Stimulated activated naive B cell treated with anti-CD40 and anti-IgM and Interleukin-4, amounts not matched to agents 10 μg/mL and 1 μg/mL and 100 μg/mL, for 72 hours (primary cell): Measurements from ENCODE around the gene PEX10.
"Not testable (repeated sequence)": the region's sequence is repeated elsewhere in the genome, so short reads cannot be mapped to it uniquely, and the experiment has no call there.

Experiments used
- ATAC-seq, 2 donors: fragments of 150-1000 bp; cut with Tn5 transposase; replicated peaks; 2 replicates each; pipeline ENCODE4 v1.10.0; 2021; ENCODE audit warnings: moderate library complexity in 1 of 2
- DNase-seq: peaks from one replicate; pipeline ENCODE4 v3.0.0; 2021
- H3K27ac Mint-ChIP-seq: one replicate; pipeline ENCODE4 v1.8.0; 2022; ENCODE audit warnings: mild to moderate bottlenecking, mixed read lengths
- H3K27me3 Mint-ChIP-seq, 2 donors: one replicate each; pipeline ENCODE4 v1.8.0; 2022; ENCODE audit warnings: mixed read lengths in 2 of 2
- H3K36me3 Mint-ChIP-seq, 2 donors: one replicate each; pipeline ENCODE4 v1.8.0; 2022; ENCODE audit warnings: mixed read lengths in 2 of 2, mild to moderate bottlenecking in 1 of 2
- H3K4me1 Mint-ChIP-seq, 2 donors: one replicate each; pipeline ENCODE4 v1.8.0; 2022; ENCODE audit warnings: mixed read lengths in 2 of 2, mild to moderate bottlenecking in 1 of 2
- H3K4me3 Mint-ChIP-seq, 2 donors: one replicate each; pipeline ENCODE4 v1.8.0; 2022; ENCODE audit warnings: mild to moderate bottlenecking in 2 of 2, mixed read lengths in 2 of 2, moderate library complexity in 1 of 2
- H3K9me3 Mint-ChIP-seq, 2 donors: one replicate each; pipeline ENCODE4 v1.8.0; 2022; ENCODE audit warnings: mixed read lengths in 2 of 2, mild to moderate bottlenecking in 1 of 2

Gene PEX10

DNA sequence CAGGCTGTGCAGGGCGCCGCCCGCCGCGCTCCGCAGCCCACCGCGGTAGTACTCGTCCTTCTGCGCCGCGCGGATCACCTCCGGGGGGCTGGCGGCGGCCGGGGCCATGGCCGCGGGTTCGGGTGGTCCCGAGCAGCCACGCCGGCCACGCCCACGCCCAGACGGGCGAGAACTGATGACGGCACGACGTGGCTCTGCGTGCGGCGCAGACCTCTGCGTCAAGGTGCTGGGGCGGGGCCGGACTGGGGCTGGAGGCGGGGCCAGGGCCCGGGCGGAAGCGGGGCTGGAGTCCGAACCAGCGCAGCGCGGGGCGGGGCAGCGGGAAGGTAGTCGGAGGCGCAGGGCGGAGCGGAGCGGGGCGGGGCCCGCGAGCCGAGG, at the start of gene PEX10:
TSS of gene PEX10 (minus strand) at position 170 of the 378 bp plus-strand sequence. CDS start at position 108, 62 bp downstream.
- no peaks in the 10 kb centered on the region for H3K9me3 Mint-ChIP-seq
- H3K4me1 Mint-ChIP-seq = peaks cover 26 to 71% of the 10 kb centered on the region in 2 donors
- peak within 1 kb of the TSS; percentile 91 to 92 for H3K4me3 Mint-ChIP-seq
- H3K27ac Mint-ChIP-seq = peak within 1 kb of the TSS; percentile 96
- DNase-seq (peak; percentile 99), ATAC-seq (peak; percentile 89 to 93)
- peaks cover 16 to 19% of the 10 kb centered on the region in 2 donors for H3K36me3 Mint-ChIP-seq
- H3K27me3 Mint-ChIP-seq = peaks cover 0 to 9% of the 10 kb centered on the region in 2 donors

DNA sequence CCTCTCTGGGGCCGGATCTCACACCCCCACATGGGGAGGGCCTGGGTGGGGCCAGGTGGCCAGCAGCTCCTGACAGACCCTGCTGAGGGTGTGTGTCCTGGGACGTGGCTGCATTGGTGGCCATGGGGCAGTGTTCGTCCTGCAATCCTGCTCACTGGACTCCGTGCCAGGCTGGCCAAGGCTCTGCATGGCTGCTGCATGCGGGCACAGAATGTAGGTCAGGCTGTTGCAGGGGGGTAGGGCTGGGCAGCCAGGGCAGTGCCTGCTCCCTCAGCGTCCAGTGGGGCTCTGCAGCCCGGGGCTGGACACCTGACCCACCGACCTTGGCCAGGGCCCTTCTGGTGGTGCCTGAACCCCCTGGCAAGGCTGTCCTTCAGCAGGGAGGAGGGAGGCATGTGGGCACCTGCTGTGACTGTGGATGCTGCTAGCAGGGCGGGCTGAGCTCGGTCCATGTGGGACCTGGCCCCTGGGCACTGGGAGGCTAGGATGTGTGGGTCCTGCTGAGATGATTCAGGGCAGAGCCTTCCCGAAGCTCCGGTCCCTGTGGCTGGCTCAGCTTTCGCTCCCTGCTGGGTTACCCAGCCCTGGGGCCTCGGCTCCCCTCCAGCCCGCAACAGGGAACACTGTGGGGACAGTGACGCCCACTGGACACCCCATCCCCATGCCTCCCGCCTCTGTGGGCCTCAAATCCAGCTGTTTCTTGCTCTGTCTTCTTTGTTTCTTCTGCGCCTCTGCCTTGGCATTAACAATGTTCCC, 48.8 kb upstream of the PEX10 start:
- Mint-ChIP-seq H3K9me3 (no peaks in the 10 kb centered on the region), H3K4me3 (no peak overlapping the region), H3K27ac (no peak overlapping the region), H3K36me3 (no peaks in the 10 kb centered on the region), H3K4me1 (peaks cover 0 to 2% of the 10 kb centered on the region in 2 donors), H3K27me3 (peaks cover 31 to 33% of the 10 kb centered on the region in 2 donors)
- ATAC-seq = no peak
- DNase-seq = no peak

DNA sequence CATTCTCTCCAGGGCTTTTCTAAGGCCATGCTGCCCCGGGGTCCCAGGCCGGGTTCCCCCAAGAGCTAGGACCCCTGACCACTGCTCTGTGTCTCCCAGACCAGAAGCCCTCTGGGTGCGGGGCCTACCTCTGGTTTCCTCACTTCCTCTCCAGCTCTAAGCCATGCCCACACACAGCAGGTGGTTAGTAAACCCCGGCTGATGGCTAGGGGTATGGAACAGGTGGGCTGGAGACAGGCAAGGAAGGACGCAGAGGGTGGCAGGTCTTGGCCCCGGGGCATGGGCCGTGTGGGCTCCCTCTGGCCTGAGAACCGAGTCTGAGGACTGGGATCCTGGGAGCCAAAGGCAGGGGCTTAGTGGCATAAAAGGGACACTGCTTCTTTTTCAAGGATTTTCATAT, 47.8 kb upstream of the PEX10 start:
- DNase-seq (no peak), ATAC-seq (peak in 1 of 2 donors; percentile 45)
- H3K4me3 Mint-ChIP-seq = no peak overlapping the region
- peaks cover 29 to 31% of the 10 kb centered on the region in 2 donors for H3K27me3 Mint-ChIP-seq
- no peaks in the 10 kb centered on the region for H3K36me3 Mint-ChIP-seq
- no peaks in the 10 kb centered on the region for H3K4me1 Mint-ChIP-seq
- H3K9me3 Mint-ChIP-seq = no peaks in the 10 kb centered on the region
- H3K27ac Mint-ChIP-seq = no peak overlapping the region

DNA sequence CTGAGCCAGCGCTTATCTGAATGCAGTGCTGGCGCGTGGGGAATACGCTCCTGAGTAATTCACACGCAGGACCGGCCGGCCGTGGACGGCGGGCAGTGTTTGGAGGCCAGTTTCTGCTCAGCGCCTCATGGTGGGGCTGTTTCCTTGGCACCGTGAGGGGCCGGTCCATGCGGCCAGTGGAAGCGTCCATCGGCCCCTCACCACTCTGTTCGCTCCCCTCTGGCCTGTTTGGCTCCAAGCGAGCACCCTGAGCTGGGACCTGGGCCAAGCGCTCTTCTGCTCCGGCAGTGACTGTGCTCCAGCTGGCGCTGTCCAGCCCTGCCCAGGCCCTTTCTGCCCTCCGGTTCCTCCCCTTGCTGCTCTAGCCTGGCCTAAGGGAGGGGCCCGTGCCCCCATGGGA, 47.4 kb upstream of the PEX10 start:
- H3K27ac Mint-ChIP-seq = no peak overlapping the region
- peak in 1 of 2 donors; percentile 13 for ATAC-seq
- peaks cover 28 to 31% of the 10 kb centered on the region in 2 donors for H3K27me3 Mint-ChIP-seq
- no peak for DNase-seq
- H3K4me1 Mint-ChIP-seq = no peaks in the 10 kb centered on the region
- no peaks in the 10 kb centered on the region for H3K36me3 Mint-ChIP-seq
- H3K9me3 Mint-ChIP-seq = no peaks in the 10 kb centered on the region
- no peak overlapping the region for H3K4me3 Mint-ChIP-seq

DNA sequence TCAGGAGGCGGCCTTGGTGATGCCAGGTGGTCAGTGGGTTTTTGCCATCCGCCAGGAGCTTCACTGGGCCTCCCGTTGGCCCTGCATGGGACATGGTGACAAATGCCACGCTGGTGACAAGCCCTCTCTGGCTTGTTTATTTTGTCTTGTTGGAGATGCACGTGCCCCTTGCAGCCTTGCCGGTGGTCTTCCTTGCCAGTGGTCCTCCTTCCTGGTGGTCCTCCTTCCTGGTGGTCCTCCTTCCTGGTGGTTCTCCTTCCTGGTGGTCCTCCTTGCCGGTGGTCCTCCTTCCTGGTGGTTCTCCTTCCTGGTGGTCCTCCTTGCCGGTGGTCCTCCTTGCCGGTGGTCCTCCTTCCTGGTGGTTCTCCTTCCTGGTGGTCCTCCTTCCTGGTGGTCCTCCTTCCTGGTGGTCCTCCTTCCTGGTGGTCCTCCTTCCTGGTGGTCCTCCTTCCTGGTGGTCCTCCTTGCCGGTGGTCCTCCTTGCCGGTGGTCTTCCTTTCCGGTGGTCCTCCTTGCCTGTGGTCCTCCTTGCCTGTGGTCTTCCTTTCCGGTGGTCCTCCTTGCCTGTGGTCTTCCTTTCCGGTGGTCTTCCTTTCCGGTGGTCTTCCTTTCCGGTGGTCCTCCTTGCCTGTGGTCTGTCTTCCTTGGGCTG, 46.9 kb upstream of the PEX10 start:
- not testable (repeated sequence) for DNase-seq, H3K4me1 Mint-ChIP-seq, H3K36me3 Mint-ChIP-seq, H3K9me3 Mint-ChIP-seq, H3K4me3 Mint-ChIP-seq, ATAC-seq, H3K27ac Mint-ChIP-seq
- peaks cover 23 to 26% of the 10 kb centered on the region in 2 donors for H3K27me3 Mint-ChIP-seq

DNA sequence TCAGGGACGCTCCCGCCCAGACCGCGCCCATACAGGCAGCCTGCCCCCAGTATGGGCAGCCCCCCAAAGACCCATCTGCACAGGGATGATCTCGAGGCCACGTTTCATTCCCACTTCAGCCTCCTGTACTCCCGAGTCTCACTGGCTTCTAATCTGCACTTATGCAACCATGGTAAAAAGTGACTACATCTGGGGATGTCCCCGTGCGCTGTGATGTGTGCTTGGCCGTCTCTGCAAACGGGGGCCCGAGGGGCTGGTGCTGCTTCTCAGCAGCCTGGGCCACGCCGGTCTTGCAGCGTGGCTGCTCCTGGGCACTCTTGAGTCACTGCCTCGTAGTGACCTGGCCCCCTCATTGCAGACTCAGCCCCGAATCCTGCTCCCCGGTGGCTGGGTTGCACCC, 46.3 kb upstream of the PEX10 start:
- no peak for DNase-seq
- Mint-ChIP-seq H3K4me3 (no peak overlapping the region), H3K9me3 (no peaks in the 10 kb centered on the region), H3K36me3 (no peaks in the 10 kb centered on the region), H3K27me3 (peaks cover 21% of the 10 kb centered on the region in 2 donors), H3K4me1 (no peaks in the 10 kb centered on the region), H3K27ac (no peak overlapping the region)
- ATAC-seq = peak in 1 of 2 donors; percentile 12

DNA sequence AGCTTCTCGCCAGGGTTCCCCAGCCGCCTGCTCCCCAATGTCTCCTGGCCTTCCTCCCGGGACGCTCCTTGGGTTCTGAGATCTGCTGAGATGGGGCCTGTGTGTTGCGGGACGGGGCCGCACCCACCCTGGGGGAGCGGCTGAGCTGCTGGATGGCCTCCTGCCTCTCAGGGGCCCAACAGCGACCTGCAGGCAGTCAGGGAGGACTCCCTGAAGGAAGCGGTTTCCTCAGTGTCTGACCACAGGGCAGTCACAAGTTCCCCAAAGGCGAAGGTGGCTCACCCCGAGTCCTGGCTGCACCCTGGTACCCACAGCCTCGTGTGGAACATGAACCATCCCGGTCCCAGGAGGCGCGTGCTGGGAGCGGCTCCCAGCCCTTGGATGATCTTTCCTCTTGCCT, 45.1 kb upstream of the PEX10 start:
- Mint-ChIP-seq H3K27ac (no peak overlapping the region), H3K9me3 (no peaks in the 10 kb centered on the region)

GRCh38 chr1:2455757-2456156, 43.4 kb upstream of the PEX10 start:
- peaks cover 0 to 2% of the 10 kb centered on the region in 2 donors for H3K4me1 Mint-ChIP-seq
- DNase-seq (no peak), ATAC-seq (no peak)
- no peak overlapping the region for H3K27ac Mint-ChIP-seq
- H3K4me3 Mint-ChIP-seq = no peak overlapping the region
- H3K27me3 Mint-ChIP-seq = peaks cover 5 to 7% of the 10 kb centered on the region in 2 donors
- no peaks in the 10 kb centered on the region for H3K36me3 Mint-ChIP-seq
- no peaks in the 10 kb centered on the region for H3K9me3 Mint-ChIP-seq

More for the DNA sequence above, 45.1 kb upstream of the PEX10 start:
- DNase-seq (no peak), ATAC-seq (no peak)
- Mint-ChIP-seq H3K36me3 (no peaks in the 10 kb centered on the region), H3K4me3 (no peak overlapping the region), H3K27me3 (peaks cover 15 to 17% of the 10 kb centered on the region in 2 donors), H3K4me1 (peaks cover 0 to 2% of the 10 kb centered on the region in 2 donors)

DNA sequence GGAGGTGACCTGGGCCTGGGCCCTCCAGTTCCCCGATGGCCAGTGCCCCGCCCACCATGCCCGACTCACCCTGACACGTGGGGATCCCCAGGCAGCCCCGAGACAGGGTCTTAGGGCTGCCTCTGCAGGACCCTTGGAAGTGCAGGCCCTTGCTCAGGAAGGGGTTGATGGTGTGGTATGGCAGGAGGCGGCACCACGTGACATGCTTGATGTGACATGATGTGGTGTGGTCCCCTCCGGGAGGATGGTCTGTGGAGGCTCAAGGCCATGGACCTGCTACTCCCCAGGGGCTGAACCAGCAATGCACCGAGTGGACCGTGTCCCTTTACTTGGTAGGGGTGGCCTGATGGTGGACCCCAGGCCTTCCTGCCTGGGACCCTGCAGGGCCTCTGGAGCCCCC, 41.9 kb upstream of the PEX10 start:
- no peaks in the 10 kb centered on the region for H3K36me3 Mint-ChIP-seq
- peaks cover 5 to 7% of the 10 kb centered on the region in 2 donors for H3K27me3 Mint-ChIP-seq
- no peak overlapping the region for H3K27ac Mint-ChIP-seq
- DNase-seq (no peak), ATAC-seq (no peak)
- peaks cover 0 to 2% of the 10 kb centered on the region in 2 donors for H3K4me1 Mint-ChIP-seq
- no peaks in the 10 kb centered on the region for H3K9me3 Mint-ChIP-seq
- no peak overlapping the region for H3K4me3 Mint-ChIP-seq

DNA sequence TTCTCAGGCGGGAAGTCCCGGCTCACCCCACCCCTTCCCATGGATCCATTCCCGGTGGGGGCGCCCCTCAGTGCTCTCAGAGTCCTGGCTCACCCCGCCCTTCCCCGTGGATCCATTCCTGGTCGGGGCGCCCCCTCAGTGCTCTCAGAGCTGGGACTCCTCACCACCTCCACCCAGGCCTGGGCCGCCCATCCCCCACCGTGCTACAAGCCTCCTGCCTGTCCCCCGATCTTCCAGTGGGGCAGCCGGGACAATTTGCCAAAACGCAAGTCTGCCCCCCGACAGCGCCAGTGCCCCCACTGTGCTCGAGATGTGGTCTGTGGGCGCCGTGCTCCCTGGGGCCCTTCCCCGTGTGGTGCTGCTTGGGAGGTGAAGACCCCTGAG, 40.6 kb upstream of the PEX10 start:
- H3K36me3 Mint-ChIP-seq = no peaks in the 10 kb centered on the region
- H3K4me3 Mint-ChIP-seq = no peak overlapping the region
- DNase-seq = no peak
- H3K27me3 Mint-ChIP-seq = peaks cover 5 to 11% of the 10 kb centered on the region in 2 donors
- H3K9me3 Mint-ChIP-seq = no peaks in the 10 kb centered on the region
- no peak overlapping the region for H3K27ac Mint-ChIP-seq
- H3K4me1 Mint-ChIP-seq = peaks cover 0 to 2% of the 10 kb centered on the region in 2 donors
- ATAC-seq = no peak

- Mint-ChIP-seq H3K27ac (no peak overlapping the region), H3K27me3 (peaks cover 11 to 12% of the 10 kb centered on the region in 2 donors), H3K4me3 (no peak overlapping the region), H3K9me3 (no peaks in the 10 kb centered on the region), H3K4me1 (peaks cover 0 to 2% of the 10 kb centered on the region in 2 donors), H3K36me3 (no peaks in the 10 kb centered on the region)
- no peak for ATAC-seq
- DNase-seq = no peak
These were observed 40.0 kb upstream of the PEX10 start for GRCh38 chr1:2452201-2452931.

DNA sequence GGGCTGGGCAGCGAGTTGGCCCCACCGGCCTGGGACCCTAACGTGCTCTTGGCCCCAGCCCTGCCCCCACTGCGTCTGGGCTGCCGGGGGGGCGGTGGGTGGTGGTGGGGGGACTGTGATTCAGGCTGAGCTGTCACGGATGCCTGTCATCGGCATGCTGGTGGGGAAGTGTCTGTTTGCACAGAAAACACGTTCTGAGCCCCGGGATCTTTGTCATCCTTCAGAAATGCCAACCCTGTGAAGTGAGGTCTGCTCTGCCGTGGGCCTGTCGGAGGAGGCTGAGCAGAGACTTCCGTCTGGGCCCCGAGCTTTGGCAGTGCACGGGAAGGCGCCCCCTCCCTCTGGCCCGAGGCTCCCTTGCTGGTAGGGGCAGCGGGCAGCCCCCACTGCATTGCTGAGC, 39.4 kb upstream of the PEX10 start:
- Mint-ChIP-seq H3K9me3 (no peaks in the 10 kb centered on the region), H3K4me3 (no peak overlapping the region), H3K4me1 (peaks cover 0 to 2% of the 10 kb centered on the region in 2 donors), H3K27ac (no peak overlapping the region), H3K36me3 (no peaks in the 10 kb centered on the region), H3K27me3 (peaks cover 16 to 17% of the 10 kb centered on the region in 2 donors)
- ATAC-seq (no peak), DNase-seq (no peak)

GRCh38 chr1:2449636-2450454, 37.5 kb upstream of the PEX10 start:
- Mint-ChIP-seq H3K9me3 (no peaks in the 10 kb centered on the region), H3K36me3 (no peaks in the 10 kb centered on the region), H3K27me3 (peaks cover 22 to 25% of the 10 kb centered on the region in 2 donors), H3K27ac (no peak overlapping the region), H3K4me3 (no peak overlapping the region), H3K4me1 (peaks cover 0 to 2% of the 10 kb centered on the region in 2 donors)
- no peak for ATAC-seq
- DNase-seq = no peak

DNA sequence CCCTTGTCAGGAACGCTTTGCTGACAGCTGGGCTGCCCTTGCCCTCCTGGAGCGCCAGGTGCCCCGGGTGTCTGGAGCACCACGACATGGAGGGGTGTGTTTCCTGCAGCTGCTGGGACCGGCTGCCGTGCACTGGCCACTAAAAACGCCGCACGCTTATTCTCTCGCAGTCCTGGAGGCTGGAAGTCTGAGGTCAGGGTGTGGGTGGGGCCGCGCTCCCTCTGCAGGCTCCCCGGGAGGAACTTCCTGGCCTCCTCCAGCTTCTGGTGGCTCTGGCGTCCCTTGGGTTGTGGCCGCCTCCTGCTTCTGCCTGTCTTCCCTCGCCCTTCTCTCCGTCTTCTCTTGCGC, 35.7 kb upstream of the PEX10 start:
- Mint-ChIP-seq H3K9me3 (no peaks in the 10 kb centered on the region), H3K4me1 (peaks cover 0 to 1% of the 10 kb centered on the region in 2 donors), H3K27me3 (peaks cover 25 to 30% of the 10 kb centered on the region in 2 donors), H3K36me3 (no peaks in the 10 kb centered on the region), H3K27ac (no peak overlapping the region), H3K4me3 (no peak overlapping the region)
- no peak for ATAC-seq
- no peak for DNase-seq
